LHCN-M2 (cell line): ENCODE data around the gene NCKAP5. TPM values are rescaled to one million over a fixed set of nuclear protein-coding genes. Genes with fewer than 3 reads are reported as not detected.

Experiments used
- DNase-seq: peaks from one replicate; pipeline ENCODE4 v3.0.0-alpha.2; 2012; ENCODE audit warnings: low read depth
- total RNA-seq: library from RNA; depleted of rRNA; stranded (reverse); fragments of >200 nt; gene quantifications from 2 replicates; pipeline ENCODE4 v1.2.3, GENCODE V29; 2014

The NCKAP5 gene
- total RNA-seq, 1 experiment from 2014 or later: 0.40 TPM

GRCh38 chr2:132668987-132669907 lies 899.0 kb downstream of the NCKAP5 start:
- no peak for DNase-seq

GRCh38 chr2:132668189-132668823 lies 900.0 kb downstream of the NCKAP5 start:
- DNase-seq: no peak

- no peak for DNase-seq
Measured at GRCh38 chr2:132667706-132668105, 900.6 kb downstream of the NCKAP5 start.

GRCh38 chr2:132665401-132666140 lies 902.7 kb downstream of the NCKAP5 start:
- no peak for DNase-seq

- DNase-seq: no peak
Measured at GRCh38 chr2:132664096-132664495, 904.2 kb downstream of the NCKAP5 start.

- no peak for DNase-seq
Measured at GRCh38 chr2:132662732-132663131, 905.5 kb downstream of the NCKAP5 start.

- DNase-seq: no peak
Measured at GRCh38 chr2:132659331-132659730, 908.9 kb downstream of the NCKAP5 start.

- DNase-seq: no peak
Measured at GRCh38 chr2:132656266-132656975, 911.8 kb downstream of the NCKAP5 start.

GRCh38 chr2:132654968-132655367 lies 913.3 kb downstream of the NCKAP5 start:
- no peak for DNase-seq

GRCh38 chr2:132654335-132654734 lies 913.9 kb downstream of the NCKAP5 start:
- DNase-seq: no peak

GRCh38 chr2:132652474-132652873 lies 915.8 kb downstream of the NCKAP5 start:
- DNase-seq: no peak

GRCh38 chr2:132651115-132652045 lies 916.9 kb downstream of the NCKAP5 start:
- DNase-seq: peak; percentile 57

GRCh38 chr2:132646540-132647108 lies 921.6 kb downstream of the NCKAP5 start:
- DNase-seq: no peak

- DNase-seq: no peak
Measured at GRCh38 chr2:132645722-132646539, 922.3 kb downstream of the NCKAP5 start.

GRCh38 chr2:132645176-132645575 lies 923.1 kb downstream of the NCKAP5 start:
- no peak for DNase-seq

- DNase-seq: no peak
Measured at GRCh38 chr2:132642415-132642814, 925.8 kb downstream of the NCKAP5 start.

- no peak for DNase-seq
Measured at GRCh38 chr2:132641819-132642218, 926.4 kb downstream of the NCKAP5 start.

- DNase-seq: no peak
Measured at GRCh38 chr2:132640116-132640515, 928.1 kb downstream of the NCKAP5 start.
